Measurements from ENCODE around the gene FUBP1.
A peak's percentile ranks its signal among the peaks of the same experiment; 100 is the strongest.
"Not testable (repeated sequence)": the region's sequence is repeated elsewhere in the genome, so short reads cannot be mapped to it uniquely, and the experiment has no call there.

FUBP1 gene, protein sequence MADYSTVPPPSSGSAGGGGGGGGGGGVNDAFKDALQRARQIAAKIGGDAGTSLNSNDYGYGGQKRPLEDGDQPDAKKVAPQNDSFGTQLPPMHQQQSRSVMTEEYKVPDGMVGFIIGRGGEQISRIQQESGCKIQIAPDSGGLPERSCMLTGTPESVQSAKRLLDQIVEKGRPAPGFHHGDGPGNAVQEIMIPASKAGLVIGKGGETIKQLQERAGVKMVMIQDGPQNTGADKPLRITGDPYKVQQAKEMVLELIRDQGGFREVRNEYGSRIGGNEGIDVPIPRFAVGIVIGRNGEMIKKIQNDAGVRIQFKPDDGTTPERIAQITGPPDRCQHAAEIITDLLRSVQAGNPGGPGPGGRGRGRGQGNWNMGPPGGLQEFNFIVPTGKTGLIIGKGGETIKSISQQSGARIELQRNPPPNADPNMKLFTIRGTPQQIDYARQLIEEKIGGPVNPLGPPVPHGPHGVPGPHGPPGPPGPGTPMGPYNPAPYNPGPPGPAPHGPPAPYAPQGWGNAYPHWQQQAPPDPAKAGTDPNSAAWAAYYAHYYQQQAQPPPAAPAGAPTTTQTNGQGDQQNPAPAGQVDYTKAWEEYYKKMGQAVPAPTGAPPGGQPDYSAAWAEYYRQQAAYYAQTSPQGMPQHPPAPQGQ

DNA sequence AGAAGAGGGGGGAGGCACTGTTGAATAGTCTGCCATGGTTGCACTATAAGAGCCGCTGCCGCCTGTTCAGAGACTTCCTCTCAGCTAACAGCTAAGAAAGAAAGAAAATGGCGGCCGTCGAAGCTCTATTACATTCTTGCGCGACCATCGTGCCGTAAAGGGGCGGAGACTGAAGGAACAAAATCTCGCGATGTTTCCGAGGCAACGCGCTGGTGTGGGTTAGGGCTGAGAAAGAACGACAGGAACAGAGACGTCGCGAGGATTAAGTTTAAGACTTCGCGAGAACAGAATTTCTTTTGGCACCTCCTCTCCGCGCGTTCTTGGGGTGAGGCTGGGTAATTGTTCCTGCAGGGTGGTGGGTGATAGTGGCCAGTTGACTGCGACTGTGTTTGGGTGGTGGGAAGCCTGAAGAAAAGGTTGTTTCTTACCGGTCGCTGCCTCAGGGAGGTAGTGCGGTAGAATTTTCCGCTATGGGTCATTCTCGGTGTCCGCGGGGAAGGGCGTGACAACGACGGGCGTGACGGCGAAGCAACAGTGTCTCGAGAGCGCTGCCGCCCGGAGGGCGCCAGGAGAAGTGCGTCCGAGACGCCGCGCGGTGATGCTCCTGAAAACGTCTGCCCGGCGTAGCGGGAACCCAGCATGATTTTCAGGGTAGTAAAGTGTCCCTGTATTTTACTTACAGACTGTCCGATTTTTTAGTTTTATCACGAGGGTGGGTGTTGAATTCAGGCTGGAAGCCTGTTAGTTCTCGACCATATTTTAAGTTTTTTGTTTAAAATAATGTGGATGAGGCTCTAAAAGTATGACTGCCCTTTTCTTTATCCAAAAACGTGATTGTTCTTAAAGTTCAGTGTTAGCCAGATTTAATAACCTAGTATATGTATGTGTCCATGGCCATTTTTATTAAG, at the start of gene FUBP1:
Gene FUBP1, minus strand, starts transcription at position 104 of the 908 bp plus-strand sequence. Its CDS starts 68 bp downstream, at position 36.
- peak; percentile 98 for DNase-seq

DNA sequence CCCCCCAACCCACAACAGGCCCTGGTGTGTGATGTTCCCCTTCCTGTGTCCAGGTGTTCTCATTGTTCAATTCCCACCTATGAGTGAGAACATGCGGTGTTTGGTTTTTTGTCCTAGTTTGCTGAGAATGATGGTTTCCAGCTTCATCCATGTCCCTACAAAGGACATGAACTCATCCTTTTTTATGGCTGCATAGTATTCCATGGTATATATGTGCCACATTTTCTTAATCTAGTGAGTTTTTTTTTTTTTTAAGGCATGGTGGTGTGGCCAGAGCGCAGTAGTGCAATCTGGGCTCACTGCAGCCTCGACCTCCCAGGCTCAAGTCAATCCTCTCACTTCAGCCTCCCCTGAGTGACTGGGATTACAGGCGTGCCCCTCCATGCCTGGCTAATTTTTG, 42.3 kb upstream of the FUBP1 start:
- not testable (repeated sequence) for DNase-seq

DNA sequence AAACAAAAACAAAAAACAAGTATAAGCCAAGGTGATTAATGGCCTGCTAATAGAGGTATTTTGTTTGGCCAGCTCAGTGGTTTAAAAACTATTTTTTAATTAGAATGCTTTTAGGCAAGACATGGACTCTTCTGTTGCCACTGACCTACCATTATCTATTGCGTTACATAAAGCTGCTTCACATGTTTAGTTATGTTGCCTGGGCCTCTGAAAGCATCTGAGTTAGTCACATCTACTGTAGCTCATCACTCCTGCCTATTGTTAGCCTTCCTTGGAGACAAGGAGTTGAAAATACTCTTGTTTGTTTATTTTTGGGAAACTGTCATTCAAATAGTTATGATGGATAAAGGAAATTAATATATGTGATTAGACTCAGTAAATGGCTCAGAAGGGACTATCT, 40.2 kb upstream of the FUBP1 start:
- no peak for DNase-seq

DNA sequence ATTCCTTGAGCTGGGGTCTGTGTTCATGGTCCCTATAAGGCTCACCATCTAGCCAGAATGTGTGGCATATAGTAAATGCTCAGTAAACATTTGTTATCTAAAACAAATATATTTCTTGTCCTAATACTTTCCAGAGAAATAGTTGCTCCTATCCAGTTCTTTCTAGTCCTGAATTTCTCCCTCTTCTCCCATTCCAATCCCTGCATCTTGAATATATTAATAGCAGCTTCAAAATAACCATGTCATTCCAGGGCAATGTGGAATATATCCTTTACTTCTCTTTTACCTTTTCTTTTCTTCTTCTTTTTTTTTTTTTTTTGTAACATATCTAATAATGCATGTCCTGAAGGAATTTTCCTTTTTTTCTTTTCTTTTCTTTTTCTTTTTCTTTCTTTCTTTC, 36.3 kb upstream of the FUBP1 start:
- no peak for DNase-seq

DNA sequence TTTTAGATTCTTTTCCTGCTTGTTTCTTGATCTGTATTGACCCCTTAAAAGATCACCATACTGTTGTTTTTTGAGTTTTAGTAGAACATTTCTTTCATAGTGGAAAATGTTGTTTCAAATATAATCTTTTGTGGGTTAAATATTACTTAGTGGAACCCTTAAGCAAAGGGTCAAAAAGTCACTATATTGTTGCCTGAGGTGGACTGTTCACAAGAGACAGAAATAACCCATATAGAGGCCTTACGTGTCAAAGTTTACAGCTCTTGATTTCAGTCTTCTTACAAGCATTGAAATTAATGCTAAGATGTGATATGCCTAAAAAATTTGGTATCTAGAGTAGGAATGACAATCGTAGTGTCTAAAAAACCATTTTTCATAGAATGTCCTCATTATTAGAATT, 32.2 kb upstream of the FUBP1 start:
- no peak for DNase-seq

DNA sequence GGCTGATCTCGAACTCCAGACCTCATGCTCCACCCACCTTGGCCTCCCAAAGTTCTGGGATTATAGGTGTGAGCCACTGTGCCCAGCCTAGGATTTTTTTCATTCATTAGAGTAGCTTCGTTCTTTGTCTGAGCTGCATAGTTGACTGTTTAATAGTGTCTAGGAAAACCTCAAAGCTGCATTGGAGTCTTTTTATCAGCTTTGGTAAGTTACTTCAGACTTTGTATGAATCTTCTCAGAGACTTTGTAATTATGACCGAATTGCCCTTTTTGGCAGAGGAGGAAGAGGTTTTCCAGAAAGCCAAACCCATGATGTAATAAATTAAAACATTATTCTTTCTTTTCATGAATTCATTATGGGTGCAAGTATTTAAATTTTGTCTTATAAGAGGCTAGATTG, 31.0 kb upstream of the FUBP1 start:
- no peak for DNase-seq

DNA sequence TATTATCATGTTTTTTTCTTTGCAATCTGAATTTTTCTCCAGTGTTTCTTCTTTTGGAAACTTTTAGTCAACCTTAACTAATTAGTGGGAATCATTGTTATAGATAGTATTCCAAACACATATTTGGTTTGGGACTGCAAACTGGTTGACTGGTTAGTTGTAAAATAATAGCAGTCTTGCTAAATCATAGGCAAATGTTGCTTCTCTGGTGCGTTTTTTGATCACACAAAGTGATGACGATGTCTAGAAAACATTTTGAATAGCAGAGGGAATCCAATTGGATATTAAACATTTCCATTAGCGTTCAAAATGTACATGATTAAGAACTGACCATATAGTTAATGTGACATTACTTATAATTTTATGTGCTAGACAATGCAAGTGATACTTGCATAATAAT, 30.4 kb upstream of the FUBP1 start:
- DNase-seq: no peak

DNA sequence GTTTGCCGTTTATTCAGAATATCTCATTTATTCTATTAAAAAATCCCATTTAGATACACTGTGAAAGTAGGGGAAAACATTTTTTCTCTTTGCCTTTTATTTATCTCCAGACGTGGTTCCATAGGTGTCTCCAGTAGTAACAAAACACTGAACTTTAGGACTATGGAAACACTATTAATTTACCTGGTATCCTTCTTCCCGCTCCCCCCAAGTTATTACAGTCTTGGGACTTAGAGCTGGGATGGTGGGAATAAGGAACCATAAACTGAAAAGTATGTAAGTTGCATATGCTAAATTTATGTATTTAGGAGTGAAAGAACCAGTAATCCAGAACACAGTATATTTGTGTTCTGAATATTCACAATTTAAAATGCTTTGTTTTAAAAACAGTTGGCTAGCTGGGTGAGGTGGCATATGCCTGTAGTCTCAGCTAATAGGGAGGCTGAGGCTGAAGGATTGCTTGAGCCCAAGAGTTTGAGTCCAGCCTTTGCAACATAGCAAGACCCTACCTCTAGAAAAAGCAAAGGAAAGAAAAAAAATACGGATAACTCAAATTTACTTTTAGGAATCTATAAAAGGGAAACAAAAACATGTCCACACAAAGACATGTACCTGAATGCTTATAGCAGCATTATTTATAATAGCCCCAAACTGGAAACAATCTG, 28.9 kb upstream of the FUBP1 start:
- no peak for DNase-seq

DNA sequence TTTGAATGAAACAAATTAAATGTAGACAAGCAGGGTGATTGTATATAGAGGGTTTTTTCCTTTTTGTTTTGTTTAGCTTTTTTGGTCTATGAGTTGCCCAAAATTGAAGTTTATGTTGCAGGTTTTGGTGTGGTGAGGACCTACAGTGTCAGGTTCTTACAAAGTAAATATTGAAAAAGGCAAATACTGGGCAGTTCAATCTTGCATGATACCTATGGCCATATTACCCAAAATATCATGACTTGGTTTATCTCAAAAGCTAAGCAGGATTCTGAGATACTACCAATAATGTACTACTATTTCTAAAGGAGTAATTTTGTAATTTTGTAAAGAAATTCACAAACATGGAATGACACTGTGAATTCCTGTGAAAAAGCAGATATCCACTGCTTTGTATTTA, 27.6 kb upstream of the FUBP1 start:
- no peak for DNase-seq

DNA sequence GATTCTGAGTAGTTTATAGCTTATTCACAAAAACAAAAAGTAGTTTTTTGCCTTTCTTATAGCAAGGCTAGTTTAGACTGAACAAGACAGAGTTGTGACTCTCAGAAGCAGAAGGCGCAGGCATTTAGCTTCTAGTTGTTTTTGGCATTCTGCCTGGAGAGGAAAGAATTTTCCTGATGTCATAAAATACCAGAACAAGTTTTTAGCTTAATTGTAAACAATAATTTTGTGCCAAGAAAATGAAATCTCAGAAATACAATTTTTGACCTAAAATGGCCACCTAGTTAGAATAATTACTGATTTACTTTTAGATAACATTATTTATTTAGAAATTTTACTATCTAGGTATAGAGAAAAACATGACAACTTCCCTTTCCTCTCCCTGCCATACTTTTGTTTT, 26.9 kb upstream of the FUBP1 start:
- DNase-seq: no peak

DNA sequence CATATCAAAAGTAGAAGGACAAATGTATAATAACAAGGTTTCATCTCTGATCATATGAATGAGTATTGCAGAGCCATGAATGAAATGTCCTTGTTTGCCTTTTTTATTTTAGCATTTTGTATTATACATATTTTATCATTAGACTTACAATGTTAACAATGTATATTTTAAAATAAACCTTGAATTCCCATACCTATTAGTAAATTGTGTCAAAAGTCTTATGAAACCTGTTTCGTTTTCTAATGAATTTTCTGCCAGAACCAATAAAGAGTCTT, 26.5 kb upstream of the FUBP1 start:
- DNase-seq: no peak

DNA sequence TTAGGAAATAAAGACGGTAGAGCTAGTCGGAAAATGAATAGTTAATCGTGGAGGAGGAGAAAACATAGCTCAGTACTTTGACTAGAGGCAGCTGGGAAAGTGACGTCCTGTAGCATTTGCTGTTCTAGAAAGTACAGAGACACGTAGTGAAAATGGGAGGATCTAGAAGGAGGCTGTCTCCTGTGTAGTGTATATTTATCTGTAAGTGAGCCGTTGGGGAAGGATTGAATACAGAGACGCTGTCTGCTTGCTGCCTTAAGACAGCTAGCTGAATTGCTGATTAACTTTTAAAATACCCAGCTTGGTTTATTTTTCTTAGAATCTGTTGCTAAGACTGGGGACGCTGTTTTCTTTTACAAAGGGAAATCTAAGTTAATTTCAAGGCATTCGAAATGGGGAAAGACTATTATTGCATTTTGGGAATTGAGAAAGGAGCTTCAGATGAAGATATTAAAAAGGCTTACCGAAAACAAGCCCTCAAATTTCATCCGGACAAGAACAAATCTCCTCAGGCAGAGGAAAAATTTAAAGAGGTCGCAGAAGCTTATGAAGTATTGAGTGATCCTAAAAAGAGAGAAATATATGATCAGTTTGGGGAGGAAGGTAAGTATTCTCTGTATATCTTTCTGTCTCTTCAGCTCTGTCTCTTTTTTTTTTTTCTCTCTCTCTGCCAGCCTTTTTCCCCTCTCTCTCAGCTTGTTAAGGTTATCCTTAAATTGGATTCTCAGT, 26.0 kb upstream of the FUBP1 start, which contains the start of gene DNAJB4:
Gene DNAJB4, plus strand, starts transcription at position 221 of the 729 bp plus-strand sequence. Its CDS starts 172 bp downstream, at position 393.
- peak; percentile 56 for DNase-seq

DNA sequence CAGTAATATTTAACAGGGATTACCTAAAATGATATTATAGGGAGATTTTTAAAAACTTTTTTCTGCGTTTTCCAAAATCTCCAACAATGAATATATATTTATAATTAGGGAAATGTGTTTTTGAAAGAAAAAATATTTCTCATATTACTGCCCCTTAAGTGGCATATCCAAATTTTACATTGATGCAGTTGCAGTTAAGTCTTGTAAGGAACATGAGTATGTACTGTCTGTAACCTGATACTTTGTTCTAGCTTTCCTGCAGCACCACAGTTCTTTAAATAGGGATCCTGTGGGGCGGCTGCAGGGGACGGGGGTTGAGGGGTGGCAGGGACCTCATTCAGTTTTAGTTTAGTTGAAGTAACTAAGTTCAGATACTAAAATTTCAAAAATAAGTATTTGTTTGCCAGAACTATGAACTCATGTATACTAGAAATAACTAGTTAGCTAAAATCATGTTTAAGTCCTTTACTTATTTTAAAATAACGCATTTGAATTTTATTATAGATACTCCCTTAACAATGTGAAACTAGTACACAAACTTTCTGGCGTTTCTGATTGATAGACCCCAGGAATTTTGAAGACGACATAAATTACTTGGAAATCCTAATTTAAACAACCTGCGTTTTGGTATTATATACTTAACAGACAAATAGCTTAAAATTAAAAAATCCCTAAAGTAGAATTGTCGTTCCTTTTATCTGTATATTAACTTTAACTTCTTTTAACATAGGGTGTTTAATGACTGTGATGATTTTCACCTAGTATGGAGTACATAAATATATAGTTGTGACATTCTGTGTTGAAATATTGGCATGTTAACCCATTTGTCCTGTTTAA, 25.2 kb upstream of the FUBP1 start:
- DNase-seq: peak; percentile 36

DNA sequence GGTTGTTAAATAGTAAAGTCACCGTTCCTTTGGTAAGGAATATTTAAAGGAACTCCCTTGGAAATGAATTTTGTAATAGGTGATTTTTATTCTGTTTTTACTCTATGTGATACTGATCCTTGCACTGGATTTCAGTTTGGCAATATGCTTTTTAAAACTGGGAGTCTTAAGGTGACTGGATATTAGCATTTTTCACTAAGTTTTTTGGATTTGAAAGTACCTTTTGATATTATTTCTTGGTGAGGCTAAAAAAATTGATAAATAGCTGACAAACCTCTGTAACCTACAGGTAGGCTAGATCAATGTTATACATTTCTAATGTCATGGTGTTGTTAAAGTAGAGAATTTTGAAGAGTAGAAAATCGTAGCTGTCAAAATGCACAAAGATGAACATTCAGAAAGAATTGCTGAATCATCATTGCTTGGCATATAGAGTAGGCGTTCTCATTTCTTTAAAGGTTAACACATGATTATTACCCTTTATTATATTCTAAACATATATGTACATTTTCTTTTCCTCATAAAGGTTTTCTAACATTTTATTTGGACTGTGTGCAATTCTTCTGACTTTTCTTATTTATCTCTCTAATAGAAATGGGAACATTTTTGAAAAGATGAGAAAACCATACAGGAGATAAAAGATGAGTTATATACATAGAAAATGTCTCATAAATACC, 24.3 kb upstream of the FUBP1 start:
- no peak for DNase-seq

DNA sequence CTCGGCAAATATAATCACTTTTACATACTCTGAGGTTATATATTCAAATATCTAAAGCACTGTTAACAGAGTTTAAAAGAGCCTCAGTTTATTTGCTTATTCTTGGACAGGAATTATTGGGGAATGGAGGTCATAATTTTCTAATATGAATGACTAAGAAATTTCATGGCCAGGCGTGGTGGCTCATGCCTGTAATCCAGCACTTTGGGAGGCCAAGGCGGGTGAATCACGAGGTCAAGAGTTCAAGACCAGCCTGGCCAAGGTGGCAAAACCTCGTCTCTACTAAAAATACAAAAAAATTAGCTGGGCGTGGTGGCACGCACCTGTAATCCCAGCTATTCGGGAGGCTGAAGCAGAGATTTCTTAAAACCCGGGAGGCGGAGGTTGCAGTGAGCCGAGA, 21.7 kb upstream of the FUBP1 start:
- not testable (repeated sequence) for DNase-seq

DNA sequence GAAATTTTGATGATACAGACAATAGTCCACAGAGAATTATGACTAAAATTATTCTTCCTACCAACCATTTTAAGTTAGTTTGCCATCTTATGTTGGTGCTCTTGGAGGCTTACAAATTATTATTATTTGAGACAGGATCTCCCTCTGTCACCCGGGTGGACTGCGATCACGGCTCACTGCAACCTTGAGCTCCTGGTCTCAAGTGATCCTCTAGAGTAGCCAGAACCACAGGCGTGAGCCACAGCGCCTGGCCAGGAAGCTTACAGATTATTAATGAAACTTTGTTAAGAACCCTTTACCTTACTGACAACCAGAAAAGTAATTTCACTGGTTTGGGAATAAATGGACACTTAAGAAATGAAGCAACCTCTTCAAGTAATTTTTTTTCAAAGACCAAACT, 17.9 kb upstream of the FUBP1 start:
- no peak for DNase-seq

DNA sequence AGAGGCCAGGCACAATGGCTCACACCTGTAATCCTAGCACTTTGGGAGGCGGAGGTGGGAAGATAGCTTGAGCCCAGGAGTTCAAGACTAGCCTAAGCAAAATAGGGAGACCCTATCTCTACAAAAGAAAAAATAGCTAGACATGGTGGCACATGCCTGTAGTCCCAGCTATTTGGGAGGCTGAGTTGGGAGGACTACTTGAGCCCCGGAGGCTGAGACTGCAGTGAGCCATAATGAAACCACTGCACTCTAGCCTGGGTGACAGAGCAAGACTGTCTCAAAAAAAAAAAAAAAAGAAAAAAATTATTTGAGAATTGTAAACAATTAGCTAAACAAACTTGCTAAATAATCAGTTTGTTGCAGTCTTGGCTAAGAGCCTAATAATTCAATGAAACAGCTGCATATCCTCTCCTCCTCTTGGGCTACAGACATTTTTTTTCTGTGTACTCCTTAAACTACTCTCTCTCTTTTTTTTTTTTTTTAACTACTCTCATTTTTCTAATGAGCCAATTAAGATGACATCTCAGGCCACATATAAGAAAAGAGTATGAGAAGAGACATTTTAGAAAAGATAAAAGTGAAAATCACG, 15.3 kb upstream of the FUBP1 start:
- no peak for DNase-seq

DNA sequence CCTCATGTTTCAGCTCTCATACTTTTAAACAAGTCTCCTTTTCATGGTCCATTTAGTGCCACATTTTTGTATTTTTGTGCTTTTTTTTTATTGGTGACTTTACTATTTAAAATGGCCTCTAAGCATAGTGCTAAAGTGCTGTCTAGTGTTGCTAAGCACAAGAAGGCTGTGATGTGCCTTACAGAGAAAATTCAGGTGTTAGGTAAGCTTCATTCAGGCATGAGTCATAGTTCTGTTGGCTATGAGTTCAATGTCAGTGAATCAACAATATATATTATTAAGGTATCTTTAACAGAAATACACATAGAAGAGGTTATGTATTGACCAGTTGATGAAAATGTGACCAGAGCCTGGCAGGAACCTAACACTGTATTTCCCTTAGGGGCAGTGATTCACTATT, 12.8 kb upstream of the FUBP1 start:
- DNase-seq: no peak

DNA sequence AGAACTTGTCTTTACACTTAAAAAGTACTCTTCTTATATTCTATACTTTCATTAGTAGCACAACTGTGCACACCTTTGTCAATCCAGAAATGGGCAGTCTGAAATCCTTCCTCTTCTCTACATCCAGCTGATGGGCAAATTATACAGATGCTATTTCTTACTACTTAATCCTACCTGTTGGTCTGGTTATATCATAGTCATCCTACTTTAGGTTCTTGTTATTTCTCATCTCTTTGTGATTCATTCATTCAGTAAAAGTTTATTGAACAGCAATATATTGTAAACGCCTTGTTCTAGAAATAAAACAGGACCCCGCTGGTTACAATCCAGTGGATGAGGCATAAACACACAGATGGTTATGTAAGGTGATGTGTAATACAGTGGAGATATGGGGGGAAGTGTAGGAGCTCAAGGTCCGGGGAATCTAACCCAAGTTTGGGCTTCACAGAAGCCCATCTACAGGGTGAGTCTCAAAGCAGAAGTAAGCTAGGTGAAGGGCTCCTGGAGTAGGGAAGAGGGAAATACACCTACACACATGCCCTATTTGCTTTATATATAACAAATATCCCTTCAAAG, 11.8 kb upstream of the FUBP1 start:
- DNase-seq: no peak

DNA sequence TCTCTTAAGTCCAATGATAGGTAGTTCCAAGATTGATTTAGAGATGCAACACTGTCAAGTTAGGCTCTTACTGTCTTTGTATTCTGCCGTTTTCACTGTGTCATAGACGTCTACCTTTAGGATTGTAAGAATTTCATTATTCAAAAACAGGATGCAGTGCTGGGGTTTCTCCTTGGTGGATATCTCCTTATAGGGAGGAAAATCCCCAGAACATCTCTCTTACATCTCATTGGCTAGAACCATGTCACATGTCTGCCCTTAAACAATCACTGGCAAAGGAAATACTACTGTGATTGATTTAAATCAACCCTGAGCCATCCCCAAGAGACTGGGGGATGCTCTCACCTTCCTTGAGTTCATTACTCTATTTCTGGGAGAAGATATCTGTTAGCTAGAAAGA, 10.9 kb upstream of the FUBP1 start:
- DNase-seq: no peak
